GM19397 (cell line): Measurements from ENCODE around the gene TOR4A.

Experiments
- ATAC-seq: cut with Tn5 transposase; IDR thresholded peaks from one replicate; pipeline ENCODE4 v1.9.1; 2021; ENCODE audit warnings: mild to moderate bottlenecking, moderate library complexity; ENCODE audit not compliant: unreplicated experiment

The TOR4A gene

DNA sequence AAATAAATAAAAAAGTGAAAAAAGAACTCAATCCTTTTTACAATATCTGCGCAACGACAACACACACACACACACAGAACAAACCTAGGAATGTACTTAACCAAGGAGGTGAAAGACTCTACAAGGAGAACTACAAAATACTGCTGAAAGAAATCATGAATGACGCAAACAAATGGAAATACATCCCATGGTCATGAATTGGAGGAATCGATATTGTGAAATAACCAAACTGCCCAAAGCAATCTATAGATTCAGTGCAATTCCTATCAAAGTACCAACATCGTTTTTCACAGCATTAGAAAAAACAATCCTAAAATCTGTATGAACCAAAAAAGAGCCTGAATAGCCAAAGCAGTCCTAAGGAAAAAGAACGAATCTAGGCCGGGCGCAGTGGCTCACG is 54.4 kb downstream of the TOR4A start:
- no peak for ATAC-seq
